Upper lobe of left lung (tissue), 6 donors: ENCODE results near the gene EXOC6. TPM values are rescaled to one million over a fixed set of nuclear protein-coding genes. Genes with fewer than 3 reads are reported as not detected.

Source experiments
- ATAC-seq, 2 donors: fragments of 200-7000 bp; cut with Tn5 transposase; one replicate each; pipeline ENCODE4 v1.9.1; 2022; ENCODE audit warnings: mild to moderate bottlenecking in 2 of 2, moderate library complexity in 2 of 2; ENCODE audit not compliant: low FRiP score in 2 of 2
- DNase-seq, 2 donors: peaks; one replicate each; pipeline ENCODE4 v3.0.0-alpha.2; 2019 to 2020
- H3K27ac ChIP-seq, 4 donors: fragments of 200-600 bp; sonication (generic); one replicate each; pipeline ENCODE4 v1.5.1; 2016 to 2019
- H3K27me3 ChIP-seq, 4 donors: fragments of 200-600 bp; sonication (generic); one replicate each; pipeline ENCODE4 v1.5.1; 2017 to 2019
- H3K36me3 ChIP-seq, 4 donors: fragments of 200-600 bp; sonication (generic); one replicate each; pipeline ENCODE4 v1.5.1; 2016 to 2019
- H3K4me1 ChIP-seq, 4 donors: fragments of 200-600 bp; sonication (generic); one replicate each; pipeline ENCODE4 v1.5.1; 2018 to 2019
- H3K4me3 ChIP-seq, 4 donors: fragments of 200-600 bp; sonication (generic); one replicate each; pipeline ENCODE4 v1.5.1; 2017 to 2019; ENCODE audit warnings: mild to moderate bottlenecking in 2 of 4, moderate library complexity in 1 of 4
- H3K9me3 ChIP-seq, 4 donors: fragments of 200-600 bp; sonication (generic); one replicate each; pipeline ENCODE4 v1.5.1; 2018 to 2019
- EP300 ChIP-seq, 4 donors: sonication (generic); formaldehyde crosslinking; IDR thresholded peaks; one replicate each; pipeline ENCODE4 v1.5.1; 2017; ENCODE audit warnings: antibody characterized with exemption in 4 of 4, control low read depth in 2 of 4
- POLR2A ChIP-seq, 4 donors: fragments of 450-650 bp; IDR thresholded peaks; one replicate each; pipeline ENCODE4 v1.5.1; 2016 to 2017; ENCODE audit warnings: antibody characterized with exemption in 4 of 4, mild to moderate bottlenecking in 2 of 4
- POLR2AphosphoS5 ChIP-seq, 2 donors: sonication (generic); formaldehyde crosslinking; IDR thresholded peaks; one replicate each; pipeline ENCODE4 v1.5.1; 2017; ENCODE audit warnings: antibody characterized with exemption in 2 of 2
- WGBS, 2 donors: methylation state at CpG; one replicate each; pipeline ENCODE4 v1.1.5; 2017 to 2018; 5-methylcytosine and 5-hydroxymethylcytosine counted together
- total RNA-seq, 6 donors: library from RNA; depleted of rRNA in 4 of 6; stranded (reverse); fragments of >200 nt in 4 of 6; gene quantifications; one replicate each; pipeline versions ENCODE4 v1.1.0 to v1.2.1, GENCODE V29; 2016 to 2021
- TF ChIP-seq, protein P1 (sequence below), 6 experiments: fragments of 450-650 bp in 4 of 6; fragments of 200-600 bp in 2 of 6; sonication (generic) in 2 of 6; IDR thresholded peaks; one replicate each; pipeline ENCODE4 v1.5.1; 2016 to 2019; ENCODE audit warnings: antibody characterized with exemption in 6 of 6
- donor health status: DM: no; HTN: no; CAD: no; lungs with moderate emphysema.
- donor health status: DM: no; HTN: yes; CAD: no; lungs with severe emphysema.

Gene EXOC6
- total RNA-seq, 6 donors from 2014 or later, result 7.1 to 27.3 (median 20.1) TPM

DNA sequence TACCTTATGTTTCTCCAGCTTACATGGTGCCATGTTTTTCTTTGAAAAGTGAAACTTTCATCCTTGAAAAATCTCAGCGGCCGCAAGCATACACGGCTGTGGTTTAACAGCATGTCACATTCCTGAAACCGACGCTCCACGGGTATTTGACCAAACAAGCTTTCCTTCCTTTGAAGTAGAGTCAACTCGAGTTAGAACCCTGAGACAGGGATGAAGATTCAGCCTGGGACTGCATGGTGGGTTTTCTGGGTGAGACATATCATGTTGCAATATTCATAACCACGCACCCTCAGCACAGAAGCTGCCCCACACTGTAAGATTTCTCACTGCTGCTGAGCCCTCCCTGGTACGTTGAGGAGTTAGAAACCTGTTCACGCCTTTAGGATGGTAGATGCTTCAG, 233.5 kb downstream of the EXOC6 start:
- Histone ChIP-seq H3K27ac (no peak overlapping the region), H3K4me1 (peaks cover 0 to 10% (median 5%) of the 10 kb centered on the region in 4 donors), H3K9me3 (no peaks in the 10 kb centered on the region), H3K27me3 (no peaks in the 10 kb centered on the region), H3K36me3 (no peaks in the 10 kb centered on the region), H3K4me3 (no peak overlapping the region)
- TF ChIP-seq POLR2AphosphoS5 (IDR thresholded peaks at IDR 0.05) (no peak), EP300 (IDR thresholded peaks at IDR 0.05) (no peak), POLR2A (IDR thresholded peaks at IDR 0.05) (no peak)
- TF ChIP-seq, protein P1, sequence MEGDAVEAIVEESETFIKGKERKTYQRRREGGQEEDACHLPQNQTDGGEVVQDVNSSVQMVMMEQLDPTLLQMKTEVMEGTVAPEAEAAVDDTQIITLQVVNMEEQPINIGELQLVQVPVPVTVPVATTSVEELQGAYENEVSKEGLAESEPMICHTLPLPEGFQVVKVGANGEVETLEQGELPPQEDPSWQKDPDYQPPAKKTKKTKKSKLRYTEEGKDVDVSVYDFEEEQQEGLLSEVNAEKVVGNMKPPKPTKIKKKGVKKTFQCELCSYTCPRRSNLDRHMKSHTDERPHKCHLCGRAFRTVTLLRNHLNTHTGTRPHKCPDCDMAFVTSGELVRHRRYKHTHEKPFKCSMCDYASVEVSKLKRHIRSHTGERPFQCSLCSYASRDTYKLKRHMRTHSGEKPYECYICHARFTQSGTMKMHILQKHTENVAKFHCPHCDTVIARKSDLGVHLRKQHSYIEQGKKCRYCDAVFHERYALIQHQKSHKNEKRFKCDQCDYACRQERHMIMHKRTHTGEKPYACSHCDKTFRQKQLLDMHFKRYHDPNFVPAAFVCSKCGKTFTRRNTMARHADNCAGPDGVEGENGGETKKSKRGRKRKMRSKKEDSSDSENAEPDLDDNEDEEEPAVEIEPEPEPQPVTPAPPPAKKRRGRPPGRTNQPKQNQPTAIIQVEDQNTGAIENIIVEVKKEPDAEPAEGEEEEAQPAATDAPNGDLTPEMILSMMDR (IDR thresholded peaks at IDR 0.05), result no peak
- WGBS, 2 donors, result 57 to 74% methylated on average over 10 of the region's 10 CpGs
- DNase-seq (no peak), ATAC-seq (no peak)

DNA sequence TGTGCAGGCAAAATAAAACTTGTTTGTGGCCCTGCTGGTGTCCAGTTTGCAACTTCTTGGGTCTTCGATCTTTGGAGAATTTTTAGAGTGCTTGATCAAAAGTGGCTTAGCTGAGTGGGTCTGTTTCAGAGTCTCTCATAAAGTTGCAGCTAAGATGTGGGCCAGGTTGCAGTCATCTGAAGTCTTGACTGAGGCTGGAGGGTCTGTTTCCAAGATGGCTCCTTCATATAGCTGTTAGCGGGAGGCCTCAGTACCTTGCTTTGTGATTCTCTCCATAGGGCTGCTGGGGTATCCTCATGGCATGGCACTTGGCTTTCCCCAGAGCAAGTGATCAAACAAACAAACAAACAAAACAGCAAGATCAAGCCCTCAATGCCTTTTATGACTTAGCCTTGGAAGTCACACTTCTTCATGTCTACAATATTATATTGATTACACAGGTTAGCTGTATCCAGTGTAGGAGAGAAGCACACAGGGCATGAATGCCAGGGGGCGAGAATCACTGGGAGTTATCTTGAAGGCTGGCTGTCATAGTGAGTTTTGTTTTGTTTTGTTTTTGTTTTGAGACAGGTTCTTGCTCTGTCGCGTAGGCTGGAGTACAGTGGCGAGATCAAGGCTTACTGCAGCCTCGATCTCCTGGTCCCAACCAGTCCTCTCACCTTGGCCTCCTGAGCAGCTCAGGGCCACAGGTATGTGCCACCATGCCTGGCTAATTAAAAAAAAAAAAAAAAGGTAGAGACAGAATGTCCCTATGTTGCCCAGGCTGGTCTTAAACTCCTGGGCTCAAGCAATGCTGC, 235.6 kb downstream of the EXOC6 start:
- Histone ChIP-seq H3K27me3 (no peaks in the 10 kb centered on the region), H3K4me3 (no peak overlapping the region), H3K27ac (no peak overlapping the region), H3K9me3 (no peaks in the 10 kb centered on the region), H3K36me3 (no peaks in the 10 kb centered on the region), H3K4me1 (peaks cover 0 to 10% (median 5%) of the 10 kb centered on the region in 4 donors)
- 78 to 82% methylated on average over 6 to 7 of the region's 7 CpGs for WGBS, 2 donors
- no peak for ATAC-seq
- DNase-seq, result no peak
- TF ChIP-seq EP300 (IDR thresholded peaks at IDR 0.05) (no peak), POLR2AphosphoS5 (IDR thresholded peaks at IDR 0.05) (no peak), POLR2A (IDR thresholded peaks at IDR 0.05) (no peak)
- TF ChIP-seq, protein P1 (IDR thresholded peaks at IDR 0.05), result no peak

DNA sequence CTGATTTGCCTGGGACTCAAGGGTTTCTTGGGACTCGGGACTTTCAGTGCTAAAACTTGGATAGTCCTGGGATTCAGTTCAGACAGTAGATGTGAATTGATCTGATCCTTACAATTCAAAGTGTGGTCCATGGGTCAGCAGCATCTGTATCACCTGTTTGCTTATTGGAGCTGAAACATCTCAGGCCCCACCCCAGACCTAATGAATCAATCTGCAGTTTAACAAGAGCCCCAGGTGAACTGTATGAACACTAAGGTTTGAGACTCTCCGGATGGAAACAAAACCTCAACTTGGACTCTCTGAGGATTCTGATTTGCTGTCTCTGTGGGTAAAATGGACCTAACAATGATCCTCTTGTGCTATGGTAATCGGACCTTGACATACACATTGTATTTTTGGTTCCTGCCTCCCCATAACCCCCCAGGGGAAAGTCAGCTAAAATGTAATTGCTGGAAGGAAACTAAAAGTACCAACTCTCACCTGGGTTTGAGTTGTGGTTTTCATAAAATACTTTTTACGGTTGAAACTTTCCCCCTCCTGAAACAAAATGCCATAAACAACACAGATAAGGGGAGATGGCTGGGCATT, 237.0 kb downstream of the EXOC6 start:
- TF ChIP-seq EP300 (IDR thresholded peaks at IDR 0.05) (no peak), POLR2A (IDR thresholded peaks at IDR 0.05) (no peak), POLR2AphosphoS5 (IDR thresholded peaks at IDR 0.05) (no peak)
- TF ChIP-seq, protein P1 (IDR thresholded peaks at IDR 0.05), result no peak
- peaks cover 0 to 3% (median under 1%) of the 10 kb centered on the region in 4 donors for H3K4me1 ChIP-seq

DNA sequence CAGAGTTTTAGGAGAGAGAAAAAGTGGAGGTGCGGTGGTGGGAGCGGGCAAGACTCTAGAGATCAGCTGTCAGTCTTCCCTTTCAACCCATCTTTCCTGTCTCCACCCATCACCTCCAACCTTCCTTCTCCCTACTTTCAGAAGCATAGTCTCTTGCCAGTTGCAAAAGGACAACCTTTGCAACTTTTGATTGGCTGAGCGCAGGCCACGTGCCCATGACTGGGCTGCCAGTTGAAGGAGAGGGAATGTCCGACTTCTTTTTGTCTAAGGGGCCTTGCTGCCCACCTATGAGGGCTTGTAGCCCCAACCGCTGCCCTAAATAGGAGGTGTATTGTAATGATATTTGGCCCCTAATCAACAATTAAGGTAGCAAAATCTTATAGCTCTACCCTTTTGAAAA, 238.0 kb downstream of the EXOC6 start:
- no peaks in the 10 kb centered on the region for H3K9me3 ChIP-seq
- DNase-seq, result no peak
- no peak for ATAC-seq
- TF ChIP-seq POLR2A (IDR thresholded peaks at IDR 0.05) (no peak), EP300 (IDR thresholded peaks at IDR 0.05) (no peak), POLR2AphosphoS5 (IDR thresholded peaks at IDR 0.05) (no peak)
- TF ChIP-seq, protein P1 (IDR thresholded peaks at IDR 0.05), result no peak
- H3K4me3 ChIP-seq, result no peak overlapping the region
- no peak overlapping the region for H3K27ac ChIP-seq
- WGBS, 2 donors, result 91 to 94% methylated on average over 6 of the region's 6 CpGs
- H3K27me3 ChIP-seq, result no peaks in the 10 kb centered on the region
- no peaks in the 10 kb centered on the region for H3K4me1 ChIP-seq
- no peaks in the 10 kb centered on the region for H3K36me3 ChIP-seq

More for the DNA sequence above, 237.0 kb downstream of the EXOC6 start:
- no peak overlapping the region for H3K4me3 ChIP-seq
- H3K27ac ChIP-seq, result no peak overlapping the region
- DNase-seq (no peak), ATAC-seq (no peak)
- H3K36me3 ChIP-seq, result no peaks in the 10 kb centered on the region
- WGBS, 2 donors, result 61 to 67% methylated on average over 4 of the region's 4 CpGs
- no peaks in the 10 kb centered on the region for H3K27me3 ChIP-seq
- no peaks in the 10 kb centered on the region for H3K9me3 ChIP-seq
